GM12892 (cell line): ENCODE data around the gene PRSS2.

Experiments
- POLR2A ChIP-seq: IDR thresholded peaks from 2 replicates; pipeline ENCODE4 v1.6.1; 2011; ENCODE audit warnings: low read depth, low read length, control low read depth
- POLR2AphosphoS5 ChIP-seq: IDR thresholded peaks from 2 replicates; pipeline ENCODE4 v1.6.1; 2011; ENCODE audit warnings: low read depth, low read length, control low read depth

- TF ChIP-seq POLR2A: no peak
- no peak for TF ChIP-seq POLR2AphosphoS5
Observed at GRCh38 chr7:142772673-142773072, 1.9 kb downstream of the PRSS2 start.
